WTC11 (cell line): ENCODE measurements around the gene CHRNA3. TPM values are rescaled to one million over a fixed set of nuclear protein-coding genes. Genes with fewer than 3 reads are reported as not detected.

Experiments used
- ATAC-seq: fragments of 200-7000 bp; cut with Tn5 transposase; 2 replicates; pipeline ENCODE4 v1.10.0; 2021; ENCODE audit warnings: mild to moderate bottlenecking, moderate library complexity
- CTCF ChIA-PET: fragments of 300-600 bp; sonication (Branson Sonifier 250); formaldehyde crosslinking; loops from one replicate; lab custom pipeline; 2021; ENCODE audit warnings: antibody characterized with exemption; lab: Charles Lee
- POLR2A ChIA-PET: fragments of 350-600 bp; sonication (Branson Sonifier 250); formaldehyde crosslinking; loops from one replicate; lab custom pipeline; 2021; ENCODE audit warnings: antibody characterized with exemption; lab: Charles Lee
- DNase-seq: peaks from one replicate; pipeline ENCODE4 v3.0.0; 2021; ENCODE audit warnings: low spot score
- H3K27ac Mint-ChIP-seq: 2 replicates; pipeline ENCODE4 v1.8.0; 2021; ENCODE audit warnings: mixed read lengths
- H3K27me3 Mint-ChIP-seq: 2 replicates; pipeline ENCODE4 v1.8.0; 2021; ENCODE audit warnings: low read depth, mild to moderate bottlenecking, moderate library complexity, mixed read lengths
- H3K36me3 Mint-ChIP-seq: 2 replicates; pipeline ENCODE4 v1.8.0; 2021; ENCODE audit warnings: mixed read lengths
- H3K4me1 Mint-ChIP-seq: 2 replicates; pipeline ENCODE4 v1.8.0; 2022; ENCODE audit warnings: mixed read lengths
- H3K4me3 Mint-ChIP-seq: 2 replicates; pipeline ENCODE4 v1.8.0; 2021; ENCODE audit warnings: mild to moderate bottlenecking, moderate library complexity, mixed read lengths
- H3K9me3 Mint-ChIP-seq: 2 replicates; pipeline ENCODE4 v1.8.0; 2021; ENCODE audit warnings: mixed read lengths
- CDX4 ChIP-seq: fragments of 250-450 bp; sonication (Bioruptor Pico); IDR thresholded peaks from 2 replicates; pipeline ENCODE4 v1.9.0; 2021; ENCODE audit warnings: moderate library complexity, mild to moderate bottlenecking, inconsistent platforms, borderline replicate concordance
- CREM ChIP-seq: sonication (generic); formaldehyde crosslinking; IDR thresholded peaks from 2 replicates; pipeline ENCODE4 v1.8.1; 2022; ENCODE audit warnings: mild to moderate bottlenecking, missing genetic modification reagents, moderate library complexity
- ELF4 ChIP-seq: sonication (generic); formaldehyde crosslinking; IDR thresholded peaks from 2 replicates; pipeline ENCODE4 v1.8.1; 2022; ENCODE audit warnings: low read depth, mild to moderate bottlenecking, moderate library complexity, missing genetic modification reagents
- ESRRA ChIP-seq: sonication (generic); formaldehyde crosslinking; IDR thresholded peaks from 2 replicates; pipeline ENCODE4 v1.8.1; 2022; ENCODE audit warnings: mild to moderate bottlenecking, missing genetic modification reagents, borderline replicate concordance
- GABPB1 ChIP-seq: sonication (generic); formaldehyde crosslinking; IDR thresholded peaks from 2 replicates; pipeline ENCODE4 v1.8.1; 2023; ENCODE audit warnings: mild to moderate bottlenecking, missing genetic modification reagents
- IRF2 ChIP-seq: sonication (generic); formaldehyde crosslinking; IDR thresholded peaks from 2 replicates; pipeline ENCODE4 v1.8.0; 2022; ENCODE audit warnings: low read depth, missing genetic modification reagents, borderline replicate concordance
- KAT7 ChIP-seq: sonication (generic); formaldehyde crosslinking; IDR thresholded peaks from 2 replicates; pipeline ENCODE4 v1.8.1; 2023; ENCODE audit warnings: missing genetic modification reagents, mild to moderate bottlenecking, borderline replicate concordance
- RELA ChIP-seq: sonication (generic); formaldehyde crosslinking; IDR thresholded peaks from 2 replicates; pipeline ENCODE4 v1.8.1; 2022; ENCODE audit warnings: missing genetic modification reagents, mild to moderate bottlenecking, borderline replicate concordance
- STAT6 ChIP-seq: sonication (generic); formaldehyde crosslinking; conservative IDR thresholded peaks from 2 replicates; pipeline ENCODE4 v1.8.1; 2023; ENCODE audit warnings: mild to moderate bottlenecking, low read depth, missing genetic modification reagents, moderate library complexity
- TEAD1 ChIP-seq: sonication (generic); formaldehyde crosslinking; IDR thresholded peaks from 2 replicates; pipeline ENCODE4 v1.8.0; 2022; ENCODE audit warnings: mild to moderate bottlenecking, missing genetic modification reagents
- TP53 ChIP-seq: sonication (generic); formaldehyde crosslinking; IDR thresholded peaks from 2 replicates; pipeline ENCODE4 v1.8.1; 2023; ENCODE audit warnings: mild to moderate bottlenecking, missing genetic modification reagents
- USF1 ChIP-seq: sonication (generic); formaldehyde crosslinking; IDR thresholded peaks from 2 replicates; pipeline ENCODE4 v1.8.0; 2022; ENCODE audit warnings: mild to moderate bottlenecking, missing genetic modification reagents
- ZNF121 ChIP-seq: sonication (generic); formaldehyde crosslinking; IDR thresholded peaks from 2 replicates; pipeline ENCODE4 v1.8.0; 2023; ENCODE audit warnings: missing genetic modification reagents
- ZNF281 ChIP-seq: sonication (generic); formaldehyde crosslinking; IDR thresholded peaks from 2 replicates; pipeline ENCODE4 v1.8.0; 2023; ENCODE audit warnings: mild to moderate bottlenecking, missing genetic modification reagents
- ZNF532 ChIP-seq: fragments of 250-450 bp; sonication (Bioruptor Pico); IDR thresholded peaks from 2 replicates; pipeline ENCODE4 v1.9.0; 2021; ENCODE audit warnings: mild to moderate bottlenecking, borderline replicate concordance
- total RNA-seq: library from RNA; stranded (reverse); gene quantifications from 3 replicates; pipeline ENCODE4 v1.2.3, GENCODE V29; 2021

CHRNA3 gene
- total RNA-seq, 1 experiment from 2014 or later, result 4.4 TPM

GRCh38 chr15:78633348-78633747 is 12.6 kb upstream of the CHRNA3 start (continued):
- TF ChIP-seq STAT6 (CRISPR knock-in tag) (no peak), ZNF121 (CRISPR knock-in tag) (no peak), USF1 (no peak), ZNF532 (CRISPR knock-in tag) (no peak), IRF2 (CRISPR knock-in tag) (no peak), ESRRA (CRISPR knock-in tag) (no peak), CDX4 (CRISPR knock-in tag) (no peak), CREM (CRISPR knock-in tag) (no peak), KAT7 (CRISPR knock-in tag) (no peak), TEAD1 (CRISPR knock-in tag) (no peak), GABPB1 (CRISPR knock-in tag) (no peak), ZNF281 (CRISPR knock-in tag) (no peak)

- H3K4me1 Mint-ChIP-seq, result no peaks in the 10 kb centered on the region
- peaks cover 8% of the 10 kb centered on the region for H3K9me3 Mint-ChIP-seq
- no peak overlapping the region for H3K4me3 Mint-ChIP-seq
- no peak for TF ChIP-seq GABPB1 (CRISPR knock-in tag)
- no peak for TF ChIP-seq ZNF121 (CRISPR knock-in tag)
- TF ChIP-seq ELF4, result no peak
- no peak for TF ChIP-seq TP53 (CRISPR knock-in tag)
- no peak for TF ChIP-seq RELA
- H3K36me3 Mint-ChIP-seq, result peaks cover 19% of the 10 kb centered on the region
- DNase-seq, result no peak
- no peak overlapping the region for H3K27ac Mint-ChIP-seq
- ATAC-seq, result no peak
- ChIA-PET CTCF (no interaction called here), POLR2A (no interaction called here)
- no peaks in the 10 kb centered on the region for H3K27me3 Mint-ChIP-seq
These were observed 10.3 kb upstream of the CHRNA3 start for GRCh38 chr15:78630886-78631633.
